ENCODE data around the gene TRAPPC2.

Gene TRAPPC2

DNA sequence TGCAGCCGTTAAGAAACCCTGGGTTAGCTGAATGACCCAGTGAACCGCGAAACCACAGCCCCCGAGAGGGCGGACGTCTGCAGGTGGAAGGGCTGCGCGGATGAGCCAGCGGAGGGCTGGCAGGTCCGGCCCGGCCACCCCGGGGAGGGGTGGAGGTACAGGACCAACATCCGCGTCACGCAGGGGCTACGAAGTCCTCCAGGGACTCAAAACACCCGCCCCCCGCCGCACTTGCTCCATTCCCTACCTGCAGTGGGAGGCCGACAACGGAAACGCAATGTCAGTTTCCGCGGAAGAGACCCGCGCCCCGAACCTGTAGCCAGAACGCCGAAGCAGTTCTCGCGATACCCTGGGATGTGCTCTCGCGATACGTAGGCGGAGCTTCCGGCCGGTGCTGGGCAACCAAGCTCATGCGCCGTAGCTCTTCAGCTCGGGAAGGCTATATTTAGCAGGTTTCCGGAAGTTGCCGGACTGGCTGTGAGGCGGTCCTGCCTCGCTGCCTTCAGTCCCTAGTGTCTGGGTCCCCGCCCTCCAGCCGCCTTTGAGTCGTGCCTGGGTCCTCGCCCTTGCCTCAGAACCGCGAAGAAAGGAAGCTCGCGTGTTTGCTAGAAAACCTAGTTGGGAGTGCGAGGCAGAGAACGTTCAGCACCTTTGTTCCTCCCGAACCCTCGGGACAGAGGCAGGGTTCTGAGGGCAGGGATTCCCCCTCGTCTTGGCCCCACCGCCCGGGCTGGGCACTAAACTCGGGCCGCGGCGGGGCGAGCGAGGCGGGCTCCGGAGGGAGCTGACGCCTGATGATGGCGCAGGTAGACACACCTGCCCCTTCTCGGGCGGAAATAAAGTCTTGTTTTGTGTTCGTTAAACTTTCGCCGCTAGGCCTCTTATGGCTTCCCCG, at the start of gene TRAPPC2, which contains the start of gene OFD1:
TSS of gene TRAPPC2 (minus strand) at position 343 of the 895 bp plus-strand sequence. CDS start 14,657 bp downstream, outside the sequence.
TSS of gene OFD1 (plus strand) at position 471 of the 895 bp plus-strand sequence. CDS start at position 795, 324 bp downstream.
- peak; percentile 50 to 79 (median 51) for DNase-seq (ENCODE audit: low read depth in 2 of 3, low spot score in 2 of 3)

DNA sequence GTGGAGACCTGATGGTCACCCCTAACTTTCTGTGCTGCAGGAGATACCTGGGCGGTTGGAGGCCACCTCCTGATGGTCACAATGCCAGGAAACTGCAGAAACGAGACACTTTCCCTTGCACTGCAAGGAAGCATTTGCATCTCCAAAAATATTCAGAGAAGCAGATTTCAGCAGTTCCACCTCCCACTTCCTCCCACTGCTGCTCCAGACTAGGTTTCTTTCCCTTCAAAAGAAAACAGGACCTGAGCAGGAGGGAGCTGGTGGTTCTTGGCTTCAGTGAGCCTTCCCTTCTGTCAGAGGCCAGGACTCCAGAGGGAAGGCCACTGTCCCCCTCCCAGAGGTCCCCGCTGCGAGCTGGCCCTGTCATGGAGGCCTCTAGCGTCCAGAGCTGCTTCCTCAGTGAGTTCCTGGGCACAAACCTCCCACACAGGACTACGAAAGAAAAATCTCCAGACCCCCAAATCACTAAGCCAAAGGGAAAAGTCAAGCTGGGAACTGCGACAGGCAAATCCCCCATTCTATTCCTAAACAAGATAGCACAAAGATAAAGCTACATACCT, 46.5 kb upstream of the TRAPPC2 start:
- no peak for DNase-seq (ENCODE audit: low read depth in 2 of 3, low spot score in 2 of 3)

DNA sequence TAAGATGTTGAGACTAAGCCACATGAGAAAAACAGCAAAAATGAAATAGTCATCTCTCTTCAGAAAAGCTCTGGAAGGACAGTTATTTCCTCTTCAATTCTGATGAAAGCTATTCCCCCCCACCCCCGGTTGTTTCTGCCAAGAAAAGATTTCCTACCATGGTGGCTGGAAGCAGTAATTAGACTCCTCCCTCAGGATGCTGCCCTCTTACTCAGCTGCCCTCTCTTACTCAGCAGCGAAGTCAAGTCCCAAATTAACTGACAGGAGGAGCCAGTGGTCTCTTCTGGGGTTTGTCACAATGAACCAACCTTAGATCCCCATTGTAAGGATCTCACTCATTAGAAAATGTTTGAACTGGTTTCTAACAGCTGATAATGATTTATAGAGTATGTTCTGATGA, 44.5 kb upstream of the TRAPPC2 start:
- no peak for DNase-seq (ENCODE audit: low read depth in 2 of 3, low spot score in 2 of 3)

DNA sequence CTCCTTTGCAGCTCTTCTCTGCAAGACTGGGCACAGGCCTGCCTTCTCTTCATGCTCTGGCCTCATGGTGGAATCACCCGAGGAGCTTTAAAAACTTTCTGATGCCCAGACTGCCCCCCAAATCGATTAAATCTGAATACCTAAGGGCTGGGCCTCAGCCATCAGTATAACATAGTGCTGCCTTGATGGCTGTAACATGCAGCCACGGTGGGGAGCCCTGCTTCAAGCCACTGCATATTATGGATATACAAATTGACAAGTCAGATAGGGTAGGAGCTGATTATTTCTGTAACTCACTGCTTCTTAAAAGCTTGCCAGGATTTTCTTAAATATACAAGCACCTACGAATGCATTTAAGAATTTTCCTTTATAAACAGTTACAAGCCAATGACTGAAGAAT, 42.0 kb upstream of the TRAPPC2 start:
- no peak for DNase-seq (ENCODE audit: low read depth in 2 of 3, low spot score in 2 of 3)

DNA sequence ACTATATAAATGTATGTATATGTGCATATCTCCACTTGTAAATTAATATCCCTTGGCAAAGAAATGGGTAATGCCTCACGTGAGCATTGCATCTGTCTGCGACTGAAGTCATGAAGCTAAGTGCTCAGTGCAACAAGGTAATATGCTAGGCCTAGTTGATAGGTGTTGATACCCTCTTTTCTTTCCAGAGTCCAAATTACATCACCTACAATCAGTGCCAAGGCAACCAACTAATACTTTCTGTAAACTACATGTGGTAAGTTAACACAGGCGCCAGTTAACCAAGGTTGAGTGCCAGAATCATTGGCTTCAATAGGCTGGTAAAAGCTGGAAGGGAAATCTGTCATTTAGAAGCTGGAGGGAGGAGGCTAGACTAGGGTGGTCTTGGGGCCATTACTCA, 41.4 kb upstream of the TRAPPC2 start:
- DNase-seq (ENCODE audit: low read depth in 2 of 3, low spot score in 2 of 3), result no peak

DNA sequence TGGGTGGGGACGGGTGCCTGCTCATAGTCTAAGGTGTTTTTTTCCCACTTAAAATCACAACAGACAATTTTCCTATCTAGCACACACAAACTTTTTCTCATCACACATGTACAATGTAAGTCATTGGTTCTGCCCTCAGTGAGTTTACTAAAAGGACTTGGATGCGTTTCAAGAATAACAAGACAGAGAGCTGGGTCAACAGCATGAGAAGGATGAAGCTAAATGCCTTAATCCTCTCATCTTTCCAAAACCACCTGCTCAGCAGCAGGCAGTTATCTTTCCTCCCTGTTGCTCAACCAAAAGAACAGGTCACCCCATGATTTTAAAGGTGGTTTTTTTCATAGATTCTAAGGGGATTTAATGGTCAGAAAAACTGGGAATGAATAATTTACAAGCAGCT, 40.3 kb upstream of the TRAPPC2 start:
- DNase-seq (ENCODE audit: low read depth in 2 of 3, low spot score in 2 of 3), result no peak

DNA sequence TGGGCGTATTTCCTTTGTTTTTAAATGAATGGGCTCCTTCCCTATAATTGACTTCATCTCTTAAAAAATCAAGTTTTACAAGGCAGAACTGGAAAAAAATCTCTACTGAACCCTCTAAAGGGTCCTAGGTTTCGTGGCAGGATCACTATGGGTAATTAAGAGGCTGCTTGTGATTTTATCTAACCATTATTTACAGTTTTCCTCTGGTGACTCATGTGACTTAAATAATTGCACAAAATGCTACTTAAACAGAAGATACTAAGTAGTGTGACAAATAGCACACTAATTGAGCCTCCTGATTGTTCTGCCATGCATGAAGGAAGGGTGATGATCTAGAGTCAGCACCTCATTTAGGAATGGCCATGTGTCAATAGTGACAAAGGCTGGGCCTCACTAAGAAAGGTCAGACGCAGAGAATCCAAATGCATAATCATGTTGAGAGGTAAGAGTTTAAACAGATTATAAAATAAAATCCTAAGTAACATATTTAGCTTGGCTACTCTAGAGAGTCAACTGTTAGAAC, 35.7 kb upstream of the TRAPPC2 start:
- no peak for DNase-seq (ENCODE audit: low read depth in 2 of 3, low spot score in 2 of 3)

DNA sequence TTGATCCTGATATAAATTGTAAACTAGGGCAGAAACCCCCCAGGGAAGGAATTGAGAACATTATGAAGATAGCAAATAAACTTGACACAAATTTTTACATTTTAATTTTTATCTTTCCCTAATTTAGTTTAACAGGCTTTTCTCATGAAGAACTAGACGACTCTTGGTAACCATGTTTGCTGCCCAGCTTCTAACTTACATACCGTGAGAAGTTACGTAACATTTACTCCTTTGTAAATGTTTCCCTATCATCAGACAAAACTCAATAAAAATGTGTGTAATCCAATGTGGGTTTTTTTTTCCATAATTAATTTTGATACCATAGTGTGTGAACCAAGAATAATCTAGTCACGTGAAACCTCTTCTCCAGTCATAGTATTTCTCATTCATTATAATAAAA, 34.5 kb upstream of the TRAPPC2 start:
- no peak for DNase-seq (ENCODE audit: low read depth in 2 of 3, low spot score in 2 of 3)

DNA sequence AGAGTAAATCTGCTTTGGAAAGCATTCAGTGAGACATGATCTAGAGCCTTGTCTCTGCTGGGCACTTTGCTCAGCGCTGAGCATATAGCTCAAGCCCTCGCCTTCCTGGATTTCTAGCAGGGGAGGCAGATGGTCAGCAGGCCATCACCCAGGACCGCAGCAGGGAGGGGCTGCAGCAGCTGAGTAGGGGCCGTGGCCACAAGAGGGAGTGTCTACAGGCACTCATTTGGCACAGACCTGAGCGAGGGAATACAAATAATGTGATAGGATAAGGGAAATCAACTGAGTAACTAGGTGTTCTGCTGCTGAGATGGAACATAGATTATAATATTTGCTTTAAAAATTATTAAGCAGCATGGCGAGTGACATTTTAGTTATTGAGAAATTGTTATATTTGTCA, 30.3 kb upstream of the TRAPPC2 start:
- no peak for DNase-seq (ENCODE audit: low read depth in 2 of 3, low spot score in 2 of 3)

DNA sequence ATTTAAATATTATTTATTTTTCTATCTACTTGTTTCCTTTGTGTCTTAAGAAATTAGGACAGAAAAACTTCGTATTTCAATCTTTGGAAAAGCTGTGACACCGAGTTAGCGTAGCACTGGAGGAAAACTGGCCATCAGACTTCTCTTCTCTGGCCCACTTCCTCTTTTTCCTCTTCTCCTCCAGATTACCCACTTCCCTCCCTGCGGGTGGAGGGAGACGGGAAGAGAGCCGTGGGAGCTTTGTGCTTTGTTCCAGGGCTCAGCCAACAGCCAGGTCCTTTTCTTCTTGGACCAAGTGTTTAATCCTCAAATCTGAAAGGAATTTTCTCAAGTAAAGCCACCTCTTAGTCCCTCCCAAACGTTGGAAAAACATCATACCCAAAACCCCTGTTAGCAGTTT, 29.9 kb upstream of the TRAPPC2 start:
- DNase-seq (ENCODE audit: low read depth in 2 of 3, low spot score in 2 of 3), result no peak

DNA sequence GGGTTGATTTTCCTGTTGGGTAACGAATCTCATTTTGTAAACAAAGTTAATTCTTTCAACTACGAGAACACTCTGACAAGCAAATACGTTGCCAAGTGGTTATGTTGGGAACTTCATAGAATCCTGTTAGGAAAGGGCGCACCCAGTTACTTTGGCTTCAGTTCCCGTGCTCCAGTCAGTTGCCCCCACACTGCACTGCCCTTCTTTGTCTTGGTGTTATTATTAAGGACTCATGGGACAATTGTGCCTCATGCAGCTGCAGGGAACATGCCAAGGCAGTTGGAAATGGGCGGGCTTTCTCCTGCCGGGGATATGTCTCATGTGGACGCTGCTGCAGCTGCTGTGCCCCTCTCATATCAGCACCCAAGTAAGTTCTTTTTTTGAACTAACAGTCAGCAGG, 29.1 kb upstream of the TRAPPC2 start:
- DNase-seq (ENCODE audit: low read depth in 2 of 3, low spot score in 2 of 3), result no peak

DNA sequence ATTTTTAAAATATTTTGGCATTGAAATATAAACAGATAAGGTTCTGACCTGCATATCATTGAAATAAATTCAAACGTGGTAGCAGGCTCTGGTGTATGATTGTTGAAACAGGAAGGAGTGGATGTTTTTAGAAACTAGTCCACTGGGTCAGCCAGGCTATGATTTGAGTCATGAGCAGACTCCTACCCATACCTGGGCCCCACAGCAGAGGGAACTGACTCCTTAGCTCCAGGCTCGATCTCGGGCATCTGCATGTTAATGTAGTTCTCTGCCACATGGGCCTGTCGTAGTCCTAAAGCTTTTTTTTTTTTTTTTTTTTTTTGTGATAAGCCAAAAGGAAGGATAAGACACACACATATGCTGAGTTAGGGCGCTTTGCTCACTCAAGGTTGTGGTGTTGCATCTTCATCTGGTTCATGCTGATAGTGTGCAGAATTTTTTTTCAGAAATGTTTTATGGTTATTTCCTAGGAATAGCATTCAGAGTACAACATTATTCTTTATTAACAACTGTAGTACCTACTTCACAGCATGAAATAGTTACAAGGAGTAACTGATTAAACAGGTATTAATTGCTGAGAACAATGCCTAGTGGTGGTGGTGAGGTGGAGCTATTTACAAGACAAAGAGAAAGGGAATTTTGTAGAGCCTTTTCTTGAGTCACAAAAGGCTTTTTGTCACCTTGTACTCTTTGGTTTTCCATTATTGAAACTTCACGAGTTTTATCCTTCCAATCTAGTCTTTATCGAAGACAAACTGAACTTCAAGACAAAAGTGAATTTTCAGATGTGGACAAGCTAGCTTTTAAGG, 27.4 kb upstream of the TRAPPC2 start:
- DNase-seq (ENCODE audit: low read depth in 2 of 3, low spot score in 2 of 3), result no peak

DNA sequence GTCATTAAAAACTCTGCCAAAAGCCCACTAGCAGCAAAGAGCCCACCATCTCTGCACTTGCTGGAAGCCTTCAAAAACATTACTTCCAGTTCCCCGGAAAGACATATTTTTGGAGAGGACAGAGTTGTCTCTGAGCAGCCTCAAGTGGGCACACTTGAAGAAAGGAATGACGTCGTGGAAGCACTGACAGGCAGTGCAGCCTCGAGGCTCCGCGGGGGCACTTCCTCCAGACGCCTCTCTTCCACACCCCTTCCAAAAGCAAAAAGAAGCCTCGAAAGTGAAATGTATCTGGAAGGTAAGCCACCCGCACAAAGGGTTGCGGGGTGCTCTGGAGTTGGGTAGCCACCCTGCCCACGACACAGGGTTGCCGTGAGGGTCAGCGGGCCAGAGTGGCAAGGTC, 26.0 kb upstream of the TRAPPC2 start:
- no peak for DNase-seq (ENCODE audit: low read depth in 2 of 3, low spot score in 2 of 3)

DNA sequence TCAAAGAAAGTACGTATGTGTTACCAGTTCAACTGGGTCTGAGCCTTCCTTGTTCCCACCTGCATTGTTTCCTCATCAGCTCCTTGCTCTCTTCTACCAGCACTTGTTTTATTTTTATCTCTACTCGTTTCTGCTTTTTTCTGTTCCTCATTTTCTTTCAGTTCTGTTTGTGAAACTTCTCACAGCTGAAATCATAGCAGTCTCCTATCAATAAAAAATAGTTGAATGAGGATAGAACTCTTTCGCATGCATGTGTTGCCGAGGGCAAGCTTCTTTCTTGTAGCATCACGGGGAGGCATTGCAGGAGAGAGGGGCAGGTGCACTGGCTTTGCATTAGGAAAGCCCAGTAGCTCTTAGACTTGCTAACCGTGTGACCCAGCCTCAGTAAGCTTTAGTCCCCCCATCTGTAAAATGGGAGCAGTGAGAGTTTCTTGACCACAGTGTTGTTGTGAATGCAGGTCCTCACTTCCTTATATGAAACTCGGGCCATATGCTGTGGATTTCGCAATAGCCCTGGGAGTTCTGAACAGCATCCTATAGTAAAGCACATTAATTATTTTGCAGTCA, 24.8 kb upstream of the TRAPPC2 start:
- no peak for DNase-seq (ENCODE audit: low read depth in 2 of 3, low spot score in 2 of 3)

DNA sequence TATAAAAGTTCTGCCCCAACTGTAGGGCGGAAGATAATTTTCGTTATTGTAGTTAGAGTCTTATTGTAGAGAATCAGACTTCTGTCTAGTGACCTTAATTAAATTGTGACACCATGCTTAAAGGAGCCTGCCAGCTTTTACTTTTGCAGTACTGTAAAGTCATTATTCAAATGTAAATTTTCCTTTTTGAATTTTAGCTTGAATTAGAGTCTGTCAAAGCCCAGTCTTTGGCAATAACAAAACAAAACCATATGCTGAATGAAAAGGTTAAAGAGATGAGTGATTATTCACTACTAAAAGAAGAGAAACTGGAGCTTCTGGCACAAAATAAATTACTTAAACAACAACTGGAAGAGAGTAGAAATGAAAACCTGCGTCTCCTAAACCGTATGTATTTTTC, 22.0 kb upstream of the TRAPPC2 start:
- DNase-seq (ENCODE audit: low read depth in 2 of 3, low spot score in 2 of 3), result no peak

DNA sequence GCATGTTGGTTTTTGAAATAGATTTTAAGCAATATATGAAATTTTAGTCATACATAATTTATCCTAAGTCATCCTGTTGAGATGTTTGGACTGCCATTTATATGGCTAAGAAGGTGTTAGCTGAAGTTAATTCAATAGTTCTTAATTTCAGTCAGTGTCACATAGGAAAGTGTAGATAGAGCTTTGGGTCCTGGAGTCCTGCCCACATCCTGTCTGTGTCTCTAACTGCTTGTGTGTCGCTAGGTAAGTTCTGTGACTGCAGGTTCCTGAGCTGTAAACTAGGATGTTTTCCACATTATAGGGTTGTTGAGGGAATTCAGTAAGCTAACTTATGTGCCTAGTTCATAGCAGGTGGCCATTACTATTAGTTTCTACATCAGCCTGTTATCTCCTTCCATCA, 20.8 kb upstream of the TRAPPC2 start:
- DNase-seq (ENCODE audit: low read depth in 2 of 3, low spot score in 2 of 3), result no peak

DNA sequence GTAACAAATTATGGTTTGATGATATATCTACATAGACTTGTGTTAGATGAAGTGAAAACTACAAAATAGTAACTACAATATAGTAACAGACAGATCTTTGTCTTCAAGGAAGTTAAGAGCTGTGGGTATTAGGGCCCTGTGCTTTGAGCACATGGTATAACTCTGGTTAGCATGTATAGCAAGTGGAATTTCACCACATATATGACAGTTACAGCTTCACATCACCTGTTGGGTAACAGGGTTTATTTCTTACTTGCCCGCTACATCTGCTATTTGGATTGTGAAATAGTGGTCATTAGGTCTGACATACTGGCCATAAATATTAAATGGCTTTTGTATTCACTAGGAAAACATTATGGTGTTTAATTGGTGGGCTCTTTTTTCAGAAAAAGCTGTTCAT, 20.3 kb upstream of the TRAPPC2 start:
- DNase-seq (ENCODE audit: low read depth in 2 of 3, low spot score in 2 of 3), result no peak

DNA sequence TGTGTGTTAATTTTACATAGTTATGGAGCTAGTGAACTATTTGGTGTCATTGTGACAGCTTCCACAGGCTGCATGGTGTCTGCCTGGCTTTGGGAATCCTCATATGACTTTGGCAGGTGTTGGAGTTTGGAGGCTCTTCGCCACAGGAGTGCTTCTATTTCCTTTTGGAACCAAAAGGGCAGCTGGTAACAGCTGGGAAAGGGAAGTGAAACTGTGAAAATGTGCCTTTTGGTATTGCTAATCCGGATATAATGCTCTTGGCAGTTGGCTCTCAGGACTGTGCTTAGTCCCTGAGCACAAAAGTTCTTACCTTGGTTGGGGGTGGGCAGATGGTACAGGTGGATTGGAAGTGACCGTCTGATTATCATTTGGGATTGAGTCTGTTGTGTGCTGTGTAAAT, 18.2 kb upstream of the TRAPPC2 start:
- no peak for DNase-seq (ENCODE audit: low read depth in 2 of 3, low spot score in 2 of 3)

DNA sequence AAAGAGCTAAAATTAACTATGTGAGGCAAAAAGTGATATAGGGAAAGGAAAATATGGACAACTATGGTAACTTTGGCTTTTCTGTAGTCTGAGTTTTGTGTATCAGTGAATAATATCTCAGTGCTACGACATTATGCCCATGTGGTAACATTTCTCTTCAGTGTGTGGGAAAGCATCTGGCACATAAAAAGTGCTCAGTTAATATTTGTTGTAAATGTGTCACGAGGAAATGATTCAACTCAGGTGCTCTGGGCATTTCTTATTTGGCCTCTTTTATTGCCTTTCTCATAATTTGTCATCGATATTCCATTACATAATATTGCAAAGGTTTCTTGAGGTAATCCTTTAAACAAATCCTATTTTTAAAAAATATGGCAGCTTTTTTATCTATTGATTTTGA, 17.7 kb upstream of the TRAPPC2 start:
- DNase-seq (ENCODE audit: low read depth in 2 of 3, low spot score in 2 of 3), result no peak

DNA sequence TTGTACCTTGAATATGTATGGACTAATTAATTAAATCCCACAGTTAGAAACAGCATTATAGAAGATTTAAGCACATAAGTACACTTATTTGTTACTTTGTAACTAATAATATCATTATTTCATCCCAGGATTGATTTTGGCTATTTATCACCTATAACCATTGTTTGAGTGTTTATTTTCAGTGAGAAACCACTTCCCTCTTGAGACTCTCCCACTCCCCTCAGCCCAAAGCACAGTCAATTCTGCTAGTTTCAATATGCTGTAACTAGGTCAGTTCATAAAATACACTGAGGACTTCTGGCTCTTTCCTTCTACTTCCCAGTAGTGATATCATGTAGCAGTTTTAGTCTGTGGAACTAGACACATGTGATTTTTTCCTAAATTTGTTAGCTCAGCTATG, 16.4 kb upstream of the TRAPPC2 start:
- DNase-seq (ENCODE audit: low read depth in 2 of 3, low spot score in 2 of 3), result no peak

DNA sequence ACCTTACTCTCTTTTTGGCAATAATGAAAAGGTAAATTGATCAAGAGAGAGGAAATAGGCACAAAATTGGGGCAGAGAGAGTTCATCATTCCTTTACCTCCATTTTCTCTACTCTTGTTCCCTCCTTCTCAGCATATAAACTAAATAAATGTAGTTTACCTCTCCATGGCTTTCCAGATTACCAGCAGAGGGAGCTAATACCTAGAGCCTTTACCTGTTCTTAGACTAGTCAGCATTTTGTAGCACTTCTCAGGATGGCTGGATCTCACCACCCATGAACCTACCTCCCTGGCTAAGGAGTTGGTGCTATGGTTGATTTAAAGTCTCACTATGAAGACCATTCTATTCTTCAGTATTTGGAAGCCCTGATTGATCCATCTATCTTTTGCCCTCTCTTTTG, 15.8 kb upstream of the TRAPPC2 start:
- DNase-seq (ENCODE audit: low read depth in 2 of 3, low spot score in 2 of 3), result no peak

Measured in activated CD8-positive, alpha-beta memory T cell treated with anti-CD3 and anti-CD28 coated beads for 48 hours (primary cell).